ENCODE data around the gene IL18BP. TPM values are rescaled to one million over a fixed set of nuclear protein-coding genes. Genes with fewer than 3 reads are reported as not detected.

IL18BP gene
- total RNA-seq, 2 donors from 2014 or later = 0.59 to 3.0 TPM

DNA sequence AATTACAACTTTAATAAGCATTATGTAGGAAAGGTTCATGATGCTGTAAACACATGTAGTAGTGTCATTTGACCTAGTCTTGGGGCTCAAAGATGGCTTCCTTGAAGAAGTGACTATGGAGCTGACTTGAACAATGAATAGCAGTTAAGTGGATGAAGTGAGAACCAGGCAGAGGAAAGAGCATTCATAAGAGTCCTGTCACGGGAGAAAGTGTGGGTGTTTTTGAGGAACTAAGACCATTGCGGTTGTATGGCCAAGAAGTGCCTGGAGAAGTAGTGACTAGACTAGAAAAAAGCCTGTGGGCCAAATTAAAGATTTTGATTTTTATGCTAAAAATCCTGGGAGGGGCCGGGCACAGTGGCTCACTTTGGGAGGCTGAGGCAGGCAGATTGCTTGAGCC lies 7.2 kb upstream of the IL18BP start:
- peaks cover 0 to 4% of the 10 kb centered on the region in 2 donors for H3K4me1 ChIP-seq
- H3K4me3 ChIP-seq = no peak overlapping the region
- no peaks in the 10 kb centered on the region for H3K9me3 ChIP-seq
- H3K27me3 ChIP-seq = no peaks in the 10 kb centered on the region
- TF ChIP-seq, protein P1, sequence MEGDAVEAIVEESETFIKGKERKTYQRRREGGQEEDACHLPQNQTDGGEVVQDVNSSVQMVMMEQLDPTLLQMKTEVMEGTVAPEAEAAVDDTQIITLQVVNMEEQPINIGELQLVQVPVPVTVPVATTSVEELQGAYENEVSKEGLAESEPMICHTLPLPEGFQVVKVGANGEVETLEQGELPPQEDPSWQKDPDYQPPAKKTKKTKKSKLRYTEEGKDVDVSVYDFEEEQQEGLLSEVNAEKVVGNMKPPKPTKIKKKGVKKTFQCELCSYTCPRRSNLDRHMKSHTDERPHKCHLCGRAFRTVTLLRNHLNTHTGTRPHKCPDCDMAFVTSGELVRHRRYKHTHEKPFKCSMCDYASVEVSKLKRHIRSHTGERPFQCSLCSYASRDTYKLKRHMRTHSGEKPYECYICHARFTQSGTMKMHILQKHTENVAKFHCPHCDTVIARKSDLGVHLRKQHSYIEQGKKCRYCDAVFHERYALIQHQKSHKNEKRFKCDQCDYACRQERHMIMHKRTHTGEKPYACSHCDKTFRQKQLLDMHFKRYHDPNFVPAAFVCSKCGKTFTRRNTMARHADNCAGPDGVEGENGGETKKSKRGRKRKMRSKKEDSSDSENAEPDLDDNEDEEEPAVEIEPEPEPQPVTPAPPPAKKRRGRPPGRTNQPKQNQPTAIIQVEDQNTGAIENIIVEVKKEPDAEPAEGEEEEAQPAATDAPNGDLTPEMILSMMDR (IDR thresholded peaks at IDR 0.05) = no peak
- H3K27ac ChIP-seq = no peak overlapping the region
- DNase-seq (ENCODE audit: low spot score) = no peak
- peaks cover 4% of the 10 kb centered on the region for H3K36me3 ChIP-seq

DNA sequence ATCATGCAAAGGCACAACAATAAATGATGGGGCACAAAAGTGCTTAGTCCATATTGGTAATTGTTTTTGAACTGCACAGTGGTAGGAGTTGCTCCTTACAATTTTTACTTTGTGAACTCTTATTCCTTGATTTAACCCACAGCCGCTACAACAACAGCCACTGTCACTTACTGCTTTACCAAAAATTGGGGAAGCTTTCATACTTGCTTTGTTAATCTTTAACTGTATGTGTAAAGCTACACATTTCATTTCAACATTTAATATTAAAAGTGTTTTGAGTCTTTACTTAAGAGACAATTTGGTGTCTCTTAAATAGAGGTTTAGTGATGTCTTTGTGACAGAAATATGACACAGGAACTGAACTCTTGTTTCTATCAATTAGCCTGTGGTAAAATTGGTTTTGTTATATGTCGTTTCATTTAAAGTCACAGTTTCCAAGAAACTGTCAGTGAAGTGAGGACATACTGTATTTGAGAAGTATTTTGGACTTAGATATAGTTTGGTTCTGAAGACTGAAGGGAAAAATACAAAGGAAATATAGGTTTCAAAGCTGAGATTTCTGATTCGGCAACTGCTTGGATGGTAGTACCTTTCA lies 6.5 kb upstream of the IL18BP start:
- no peaks in the 10 kb centered on the region for H3K9me3 ChIP-seq
- TF ChIP-seq, protein P1 (IDR thresholded peaks at IDR 0.05) = no peak
- H3K4me1 ChIP-seq = peaks cover 0 to 5% of the 10 kb centered on the region in 2 donors
- peaks cover 4% of the 10 kb centered on the region for H3K36me3 ChIP-seq
- H3K27me3 ChIP-seq = no peaks in the 10 kb centered on the region
- no peak for DNase-seq (ENCODE audit: low spot score)
- H3K27ac ChIP-seq = no peak overlapping the region
- no peak overlapping the region for H3K4me3 ChIP-seq

DNA sequence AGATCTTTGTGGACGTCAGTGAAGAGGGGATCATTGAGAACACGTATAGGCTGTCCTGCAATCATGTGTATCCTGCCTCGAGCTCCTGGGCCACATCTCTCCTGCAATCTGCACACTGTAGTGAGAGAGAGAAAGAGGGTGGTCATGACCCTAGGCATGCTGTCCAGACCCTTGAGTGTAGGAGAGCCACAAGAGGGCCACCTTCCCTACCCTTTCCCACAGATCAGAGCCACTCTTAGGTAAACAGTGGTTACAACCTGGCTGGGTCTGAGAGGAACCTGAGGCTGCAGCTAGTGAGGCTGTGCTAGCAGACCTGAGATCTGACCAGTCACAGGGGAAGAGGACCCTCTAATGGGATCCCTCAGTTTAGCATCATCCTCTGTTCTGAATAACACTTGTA lies 3.9 kb upstream of the IL18BP start:
- Histone ChIP-seq H3K27ac (no peak overlapping the region), H3K36me3 (peaks cover 4% of the 10 kb centered on the region), H3K4me3 (no peak overlapping the region), H3K27me3 (no peaks in the 10 kb centered on the region), H3K4me1 (peaks cover 0 to 21% of the 10 kb centered on the region in 2 donors), H3K9me3 (no peaks in the 10 kb centered on the region)
- DNase-seq (ENCODE audit: low spot score) = no peak
- TF ChIP-seq, protein P1 (IDR thresholded peaks at IDR 0.05) = no peak

DNA sequence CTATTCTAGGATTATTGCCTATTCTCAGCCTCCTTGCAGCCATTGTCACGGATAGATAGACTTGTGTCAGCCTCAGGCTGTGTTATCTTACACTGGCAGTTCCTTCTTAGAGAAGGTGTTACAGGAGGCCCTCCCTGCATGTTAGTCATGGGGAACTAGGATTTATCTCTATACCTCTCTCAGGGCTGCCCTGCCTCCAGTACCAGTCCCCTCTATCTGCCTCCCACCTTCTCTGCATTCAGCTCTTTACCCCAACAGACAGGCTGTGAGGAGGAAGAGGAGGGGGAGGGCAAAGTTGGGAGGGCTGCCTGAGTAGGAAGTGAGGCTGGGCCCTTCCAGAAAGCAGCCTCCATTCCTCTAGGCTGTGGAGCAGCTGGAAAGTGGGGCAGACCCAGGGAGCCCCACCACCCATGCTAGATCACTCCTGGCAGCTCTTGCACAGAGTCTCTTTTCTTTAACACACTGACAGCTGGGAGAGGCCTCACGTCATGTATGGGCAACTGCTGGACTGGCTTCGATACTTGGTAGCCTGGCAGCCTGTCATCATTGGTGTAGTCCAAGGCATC lies 2.9 kb upstream of the IL18BP start:
- DNase-seq (ENCODE audit: low spot score) = no peak
- no peaks in the 10 kb centered on the region for H3K27me3 ChIP-seq
- TF ChIP-seq, protein P1 (IDR thresholded peaks at IDR 0.05) = no peak
- H3K4me3 ChIP-seq = no peak overlapping the region
- no peaks in the 10 kb centered on the region for H3K9me3 ChIP-seq
- no peak overlapping the region for H3K27ac ChIP-seq
- peaks cover 2% of the 10 kb centered on the region for H3K36me3 ChIP-seq
- peaks cover 0 to 31% of the 10 kb centered on the region in 2 donors for H3K4me1 ChIP-seq

DNA sequence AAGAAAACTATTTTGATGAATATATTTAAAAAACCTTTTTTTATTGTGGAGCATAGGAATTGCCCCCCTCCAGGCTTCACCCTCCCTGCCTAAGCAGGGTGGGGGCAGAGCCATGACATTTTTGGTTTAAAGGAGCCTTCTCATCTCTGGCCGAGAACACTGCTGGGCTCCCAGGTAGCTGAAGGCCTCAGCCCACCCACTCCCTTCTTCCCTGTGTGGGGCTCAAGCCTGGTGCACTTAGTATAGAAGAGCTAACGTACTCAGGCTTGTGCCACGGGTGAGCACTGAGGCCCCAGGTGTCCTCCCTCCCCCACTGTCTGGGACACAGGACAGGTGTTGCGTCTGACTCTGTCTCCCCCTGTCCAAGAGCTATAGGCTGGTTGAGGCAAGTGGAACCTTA lies 2.2 kb upstream of the IL18BP start:
- no peak for DNase-seq (ENCODE audit: low spot score)

More for the DNA sequence above, 2.2 kb upstream of the IL18BP start:
- no peaks in the 10 kb centered on the region for H3K27me3 ChIP-seq
- TF ChIP-seq, protein P1 (IDR thresholded peaks at IDR 0.05) = no peak
- H3K27ac ChIP-seq = no peak overlapping the region
- no peak overlapping the region for H3K4me3 ChIP-seq
- no peaks in the 10 kb centered on the region for H3K9me3 ChIP-seq
- no peaks in the 10 kb centered on the region for H3K36me3 ChIP-seq
- peaks cover 0 to 31% of the 10 kb centered on the region in 2 donors for H3K4me1 ChIP-seq
